ENCODE results near the gene ROM1.
A peak's percentile ranks its signal among the peaks of the same experiment; 100 is the strongest.

Gene ROM1

DNA sequence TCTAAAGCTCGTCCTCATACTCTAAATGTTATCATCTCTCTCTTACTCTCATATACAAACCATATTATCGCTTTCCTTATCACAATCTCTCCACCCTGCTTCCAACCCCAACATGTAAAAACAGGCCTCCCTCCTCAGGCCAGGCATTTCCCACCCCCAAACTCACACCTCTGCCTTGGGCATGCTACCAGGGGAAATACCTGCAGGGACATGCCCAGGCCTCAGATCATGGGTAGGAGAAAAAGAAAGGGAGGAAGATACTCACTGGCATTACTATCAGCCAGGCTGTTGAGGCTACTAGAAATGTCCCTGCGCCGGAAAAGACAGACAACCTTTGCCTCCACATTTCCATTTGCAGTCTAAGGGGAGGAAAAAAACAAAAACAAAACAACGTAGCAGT is 13.2 kb upstream of the ROM1 start:
- H3K4me3 ChIP-seq (ENCODE audit: low read depth, low read length, poor library complexity, severe bottlenecking), result peak overlapping the region; percentile 97
- TF ChIP-seq, protein P1, sequence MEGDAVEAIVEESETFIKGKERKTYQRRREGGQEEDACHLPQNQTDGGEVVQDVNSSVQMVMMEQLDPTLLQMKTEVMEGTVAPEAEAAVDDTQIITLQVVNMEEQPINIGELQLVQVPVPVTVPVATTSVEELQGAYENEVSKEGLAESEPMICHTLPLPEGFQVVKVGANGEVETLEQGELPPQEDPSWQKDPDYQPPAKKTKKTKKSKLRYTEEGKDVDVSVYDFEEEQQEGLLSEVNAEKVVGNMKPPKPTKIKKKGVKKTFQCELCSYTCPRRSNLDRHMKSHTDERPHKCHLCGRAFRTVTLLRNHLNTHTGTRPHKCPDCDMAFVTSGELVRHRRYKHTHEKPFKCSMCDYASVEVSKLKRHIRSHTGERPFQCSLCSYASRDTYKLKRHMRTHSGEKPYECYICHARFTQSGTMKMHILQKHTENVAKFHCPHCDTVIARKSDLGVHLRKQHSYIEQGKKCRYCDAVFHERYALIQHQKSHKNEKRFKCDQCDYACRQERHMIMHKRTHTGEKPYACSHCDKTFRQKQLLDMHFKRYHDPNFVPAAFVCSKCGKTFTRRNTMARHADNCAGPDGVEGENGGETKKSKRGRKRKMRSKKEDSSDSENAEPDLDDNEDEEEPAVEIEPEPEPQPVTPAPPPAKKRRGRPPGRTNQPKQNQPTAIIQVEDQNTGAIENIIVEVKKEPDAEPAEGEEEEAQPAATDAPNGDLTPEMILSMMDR (IDR thresholded peaks at IDR 0.05; ENCODE audit: low read length), result no peak
- no peak for TF ChIP-seq EZH2 (IDR thresholded peaks at IDR 0.05; ENCODE audit: borderline replicate concordance, low read length)
- no peaks in the 10 kb centered on the region for H3K9me2 ChIP-seq (ENCODE audit: low read depth, low read length)
- peaks cover 26% of the 10 kb centered on the region for H3K4me1 ChIP-seq (ENCODE audit: insufficient read depth, low read length, severe bottlenecking)
- no peaks in the 10 kb centered on the region for H3K9me3 ChIP-seq (ENCODE audit: low read length)
- H3K79me2 ChIP-seq (ENCODE audit: insufficient read depth, low read length), result peaks cover 27% of the 10 kb centered on the region
- peak overlapping the region; percentile 79 for H3K27ac ChIP-seq (ENCODE audit: low read depth, low read length, poor library complexity, severe bottlenecking)
- no peaks in the 10 kb centered on the region for H3K27me3 ChIP-seq (ENCODE audit: insufficient read depth, low read length)
- H3K4me2 ChIP-seq (ENCODE audit: low read length), result peak overlapping the region; percentile 94
- no peaks in the 10 kb centered on the region for H4K20me1 ChIP-seq (ENCODE audit: insufficient read depth, low read length)
- no peak overlapping the region for H2AFZ ChIP-seq (ENCODE audit: low read length)
- H3K36me3 ChIP-seq (ENCODE audit: insufficient read depth, low read length), result peaks cover 87% of the 10 kb centered on the region
- H3K9ac ChIP-seq (ENCODE audit: low read length), result peak overlapping the region; percentile 100
- H3F3A ChIP-seq (ENCODE audit: insufficient read depth, low read length), result no peaks in the 10 kb centered on the region

DNA sequence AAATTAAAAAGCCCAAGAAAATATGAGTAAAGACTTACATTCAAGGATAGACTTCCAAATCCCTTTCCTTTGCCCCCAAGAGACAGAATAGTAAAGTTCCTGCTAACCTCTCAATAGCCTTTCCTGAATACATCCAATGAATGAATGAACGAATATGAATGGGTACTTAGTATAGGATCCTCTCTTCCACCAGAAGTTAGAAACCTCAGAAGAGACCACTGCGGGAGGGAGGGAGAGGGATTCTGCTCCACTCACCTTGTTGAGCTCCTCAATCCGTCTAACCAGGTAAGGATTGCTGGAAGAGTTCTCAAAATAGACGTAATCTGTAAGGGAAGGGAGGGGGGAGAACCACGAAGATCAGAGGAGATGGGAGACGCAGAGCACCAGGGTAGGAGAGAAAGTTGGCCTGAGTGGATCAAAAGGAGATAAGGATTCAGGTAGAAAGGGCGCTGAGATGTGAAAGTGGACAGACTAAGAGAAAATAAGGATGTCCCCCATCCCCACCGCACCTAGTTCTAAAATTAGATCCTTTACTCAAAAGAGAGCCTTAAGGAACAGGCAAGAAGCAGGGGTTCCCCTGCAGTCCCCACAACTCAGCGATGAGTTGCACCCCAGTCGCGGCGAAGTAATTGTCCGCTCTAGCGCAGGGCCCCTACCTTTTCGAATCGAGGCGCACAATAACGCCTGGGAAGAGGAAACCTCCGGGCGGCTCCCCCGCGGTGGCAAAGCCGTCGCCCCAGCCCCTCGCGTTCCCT is 12.5 kb upstream of the ROM1 start:
- H3K4me1 ChIP-seq (ENCODE audit: insufficient read depth, low read length, severe bottlenecking), result peaks cover 26% of the 10 kb centered on the region
- no peaks in the 10 kb centered on the region for H4K20me1 ChIP-seq (ENCODE audit: insufficient read depth, low read length)
- H3K9me2 ChIP-seq (ENCODE audit: low read depth, low read length), result no peaks in the 10 kb centered on the region
- no peaks in the 10 kb centered on the region for H3K9me3 ChIP-seq (ENCODE audit: low read length)
- peaks cover 27% of the 10 kb centered on the region for H3K79me2 ChIP-seq (ENCODE audit: insufficient read depth, low read length)
- TF ChIP-seq EZH2 (IDR thresholded peaks at IDR 0.05; ENCODE audit: borderline replicate concordance, low read length), result no peak
- TF ChIP-seq, protein P1 (IDR thresholded peaks at IDR 0.05; ENCODE audit: low read length), result no peak
- peak overlapping the region; percentile 79 for H3K27ac ChIP-seq (ENCODE audit: low read depth, low read length, poor library complexity, severe bottlenecking)
- H3K4me2 ChIP-seq (ENCODE audit: low read length), result peak overlapping the region; percentile 94
- H3K27me3 ChIP-seq (ENCODE audit: insufficient read depth, low read length), result no peaks in the 10 kb centered on the region
- peaks cover 87% of the 10 kb centered on the region for H3K36me3 ChIP-seq (ENCODE audit: insufficient read depth, low read length)
- H2AFZ ChIP-seq (ENCODE audit: low read length), result no peak overlapping the region
- H3F3A ChIP-seq (ENCODE audit: insufficient read depth, low read length), result no peaks in the 10 kb centered on the region
- peak overlapping the region; percentile 97 for H3K4me3 ChIP-seq (ENCODE audit: low read depth, low read length, poor library complexity, severe bottlenecking)
- H3K9ac ChIP-seq (ENCODE audit: low read length), result peak overlapping the region; percentile 100

DNA sequence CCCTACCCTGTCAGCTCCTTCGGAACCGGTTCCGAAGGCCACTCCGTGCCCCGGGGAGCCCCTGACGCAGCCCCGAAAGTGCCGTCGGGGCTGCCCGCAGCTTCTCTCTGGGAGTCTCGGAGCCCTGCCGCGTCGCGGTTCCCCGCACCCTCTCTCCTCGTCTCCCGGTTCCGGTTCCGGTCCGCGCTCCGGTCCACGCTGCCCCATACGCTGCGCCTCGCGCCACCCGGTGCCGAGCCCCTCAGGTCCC is 12.0 kb upstream of the ROM1 start:
- H3K9ac ChIP-seq (ENCODE audit: low read length), result peak overlapping the region; percentile 100
- H3K36me3 ChIP-seq (ENCODE audit: insufficient read depth, low read length), result peaks cover 87% of the 10 kb centered on the region
- peak overlapping the region; percentile 94 for H3K4me2 ChIP-seq (ENCODE audit: low read length)
- H3K4me3 ChIP-seq (ENCODE audit: low read depth, low read length, poor library complexity, severe bottlenecking), result peak overlapping the region; percentile 97
- H4K20me1 ChIP-seq (ENCODE audit: insufficient read depth, low read length), result no peaks in the 10 kb centered on the region
- no peaks in the 10 kb centered on the region for H3K9me2 ChIP-seq (ENCODE audit: low read depth, low read length)
- no peak for TF ChIP-seq EZH2 (IDR thresholded peaks at IDR 0.05; ENCODE audit: borderline replicate concordance, low read length)
- TF ChIP-seq, protein P1 (IDR thresholded peaks at IDR 0.05; ENCODE audit: low read length), result no peak
- no peak overlapping the region for H2AFZ ChIP-seq (ENCODE audit: low read length)
- peak overlapping the region; percentile 79 for H3K27ac ChIP-seq (ENCODE audit: low read depth, low read length, poor library complexity, severe bottlenecking)
- H3K4me1 ChIP-seq (ENCODE audit: insufficient read depth, low read length, severe bottlenecking), result peaks cover 26% of the 10 kb centered on the region
- H3K27me3 ChIP-seq (ENCODE audit: insufficient read depth, low read length), result no peaks in the 10 kb centered on the region
- H3K9me3 ChIP-seq (ENCODE audit: low read length), result no peaks in the 10 kb centered on the region
- H3F3A ChIP-seq (ENCODE audit: insufficient read depth, low read length), result no peaks in the 10 kb centered on the region
- H3K79me2 ChIP-seq (ENCODE audit: insufficient read depth, low read length), result peaks cover 27% of the 10 kb centered on the region
